Type B pancreatic cell (in vitro differentiated cells): ENCODE results near the gene SMG1. TPM values are rescaled to one million over a fixed set of nuclear protein-coding genes. Genes with fewer than 3 reads are reported as not detected.

Source experiments
- DNase-seq: peaks from one replicate; pipeline ENCODE4 v3.0.0; 2021; ENCODE audit warnings: mixed read lengths; ENCODE audit not compliant: unreplicated experiment; ENCODE audit errors: extremely low spot score
- H3K27ac Mint-ChIP-seq: 2 replicates; pipeline ENCODE4 v1.8.0; 2021; ENCODE audit warnings: mild to moderate bottlenecking, mixed read lengths
- H3K27me3 Mint-ChIP-seq: 2 replicates; pipeline ENCODE4 v1.8.0; 2021; ENCODE audit warnings: mixed read lengths
- H3K36me3 Mint-ChIP-seq: 2 replicates; pipeline ENCODE4 v1.8.0; 2021; ENCODE audit warnings: mixed read lengths
- H3K4me1 Mint-ChIP-seq: one replicate; pipeline ENCODE4 v1.8.0; 2021; ENCODE audit warnings: mixed read lengths; ENCODE audit not compliant: unreplicated experiment
- H3K4me3 Mint-ChIP-seq: 2 replicates; pipeline ENCODE4 v1.8.0; 2021; ENCODE audit warnings: mild to moderate bottlenecking, mixed read lengths
- H3K9me3 Mint-ChIP-seq: 2 replicates; pipeline ENCODE4 v1.8.0; 2021; ENCODE audit warnings: mixed read lengths
- CTCF ChIP-seq: fragments of 200-600 bp; sonication (generic); conservative IDR thresholded peaks from 2 replicates; pipeline ENCODE4 v1.5.0; 2021; ENCODE audit warnings: antibody characterized with exemption, mild to moderate bottlenecking
- total RNA-seq: library from RNA; stranded (reverse); gene quantifications from 2 replicates; pipeline ENCODE4 v1.2.1, GENCODE V29; 2021; ENCODE audit warnings: low replicate concordance

The SMG1 gene
- total RNA-seq, 1 donor from 2014 or later, result 80.5 TPM

GRCh38 chr16:18796377-18796776 is 129.8 kb downstream of the SMG1 start:
- H3K27ac Mint-ChIP-seq, result no peak overlapping the region
- DNase-seq, result no peak
- H3K9me3 Mint-ChIP-seq, result no peaks in the 10 kb centered on the region
- H3K4me1 Mint-ChIP-seq, result peaks cover 21% of the 10 kb centered on the region
- peaks cover 2% of the 10 kb centered on the region for H3K27me3 Mint-ChIP-seq
- no peak overlapping the region for H3K4me3 Mint-ChIP-seq
- TF ChIP-seq CTCF, result no peak
- H3K36me3 Mint-ChIP-seq, result peaks cover 22% of the 10 kb centered on the region

- Mint-ChIP-seq H3K4me3 (no peak overlapping the region), H3K36me3 (peaks cover 40% of the 10 kb centered on the region), H3K27me3 (no peaks in the 10 kb centered on the region), H3K27ac (peak overlapping the region; percentile 46), H3K4me1 (peaks cover 24% of the 10 kb centered on the region), H3K9me3 (no peaks in the 10 kb centered on the region)
- no peak for DNase-seq
- TF ChIP-seq CTCF, result no peak
These were observed 133.3 kb downstream of the SMG1 start for GRCh38 chr16:18792836-18793433.

DNA sequence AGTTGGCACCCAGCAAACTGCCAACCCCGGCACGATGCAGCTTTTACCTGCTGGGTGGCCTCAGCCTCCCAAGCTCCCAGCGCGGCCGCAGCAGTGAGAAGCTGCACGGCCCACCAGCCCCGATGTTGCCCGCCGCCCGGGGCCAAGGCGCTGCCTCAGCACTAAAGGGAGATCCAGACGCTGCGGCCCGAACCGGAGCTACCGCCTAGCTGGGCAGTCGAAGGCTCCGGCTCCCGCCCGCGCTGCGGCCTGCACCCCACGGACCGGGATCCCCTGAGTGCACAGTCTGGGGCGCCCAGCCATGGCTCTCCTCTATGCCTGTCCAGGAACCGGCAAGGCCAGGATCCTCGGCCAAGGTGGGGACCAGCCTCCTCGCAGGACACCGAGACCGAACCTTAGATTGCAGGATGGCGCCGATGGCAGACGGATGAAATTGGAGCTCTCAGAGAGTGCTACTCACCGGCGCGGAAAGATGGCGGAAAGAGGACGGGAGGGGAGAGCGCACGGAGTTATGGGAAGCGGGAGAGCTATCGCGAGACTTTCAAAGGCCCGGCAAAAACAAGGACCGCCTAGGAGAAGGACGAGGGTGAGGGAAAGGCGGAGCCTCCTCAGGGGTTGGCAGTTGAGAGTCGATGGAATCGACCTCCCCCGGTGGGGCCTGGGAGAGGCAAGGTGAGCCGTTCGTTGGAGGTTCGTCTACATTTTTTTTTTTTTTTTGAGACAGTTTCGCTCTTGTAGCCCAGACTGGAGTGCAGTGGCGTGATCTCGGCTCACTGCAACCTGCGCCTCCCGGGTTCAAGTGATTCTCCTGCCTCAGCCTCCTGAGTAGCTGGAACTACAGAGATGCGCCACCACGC is 136.1 kb downstream of the SMG1 start, which contains the start of gene RPS15A:
Gene RPS15A, minus strand, starts transcription at position 485 of the 857 bp plus-strand sequence. CDS start 1,221 bp downstream, outside the sequence.
- Mint-ChIP-seq H3K4me3 (peak within 1 kb of the TSS; percentile 93), H3K9me3 (no peaks in the 10 kb centered on the region), H3K27me3 (no peaks in the 10 kb centered on the region), H3K4me1 (peaks cover 40% of the 10 kb centered on the region), H3K27ac (peak within 1 kb of the TSS; percentile 94), H3K36me3 (peaks cover 55% of the 10 kb centered on the region)
- no peak for TF ChIP-seq CTCF
- peak; percentile 88 for DNase-seq

DNA sequence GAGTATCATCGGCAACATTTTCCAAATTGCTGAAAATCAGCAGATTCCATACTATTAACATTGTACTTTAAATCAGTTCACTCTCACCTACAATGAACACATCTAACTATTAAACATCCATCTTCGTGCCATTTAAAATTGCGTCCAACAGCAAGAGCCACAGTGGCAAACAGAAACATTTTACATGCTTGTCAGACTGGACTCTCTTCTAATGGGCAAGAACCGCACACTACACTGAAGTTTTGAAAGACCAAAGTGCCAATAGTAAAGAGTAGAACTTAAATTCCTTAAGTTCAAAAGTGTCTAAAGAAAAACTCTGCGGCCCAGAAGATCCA is 136.7 kb downstream of the SMG1 start:
- Mint-ChIP-seq H3K27ac (peak overlapping the region; percentile 94), H3K4me3 (peak overlapping the region; percentile 93), H3K9me3 (no peaks in the 10 kb centered on the region), H3K36me3 (peaks cover 61% of the 10 kb centered on the region), H3K27me3 (no peaks in the 10 kb centered on the region), H3K4me1 (peaks cover 43% of the 10 kb centered on the region)
- TF ChIP-seq CTCF, result no peak
- DNase-seq, result no peak

- Mint-ChIP-seq H3K4me3 (peak overlapping the region; percentile 93), H3K27me3 (no peaks in the 10 kb centered on the region), H3K36me3 (peaks cover 58% of the 10 kb centered on the region), H3K9me3 (no peaks in the 10 kb centered on the region), H3K4me1 (peaks cover 43% of the 10 kb centered on the region), H3K27ac (peak overlapping the region; percentile 94)
- TF ChIP-seq CTCF, result no peak
- no peak for DNase-seq
These were observed 137.2 kb downstream of the SMG1 start for GRCh38 chr16:18788828-18789514.
